Measurements from ENCODE around the gene ERC2.
A peak's percentile ranks its signal among the peaks of the same experiment; 100 is the strongest.

The ERC2 gene

GRCh38 chr3:56365905-56366640 lies 102.2 kb downstream of the ERC2 start:
- no peak for DNase-seq

- no peak for DNase-seq
These were observed 103.6 kb downstream of the ERC2 start for GRCh38 chr3:56364665-56365064.

GRCh38 chr3:56363720-56364119 lies 104.5 kb downstream of the ERC2 start:
- no peak for DNase-seq

- DNase-seq, result no peak
These were observed 106.5 kb downstream of the ERC2 start for GRCh38 chr3:56361731-56362130.

- no peak for DNase-seq
These were observed 111.0 kb downstream of the ERC2 start for GRCh38 chr3:56357266-56357665.

GRCh38 chr3:56356808-56357207 lies 111.5 kb downstream of the ERC2 start:
- no peak for DNase-seq

- DNase-seq, result no peak
These were observed 112.6 kb downstream of the ERC2 start for GRCh38 chr3:56355570-56356185.

GRCh38 chr3:56351537-56351936 lies 116.7 kb downstream of the ERC2 start:
- no peak for DNase-seq

- peak; percentile 71 for DNase-seq
These were observed 120.9 kb downstream of the ERC2 start for GRCh38 chr3:56347219-56347871.

- DNase-seq, result no peak
These were observed 125.8 kb downstream of the ERC2 start for GRCh38 chr3:56342475-56342874.

GRCh38 chr3:56339671-56340070 lies 128.6 kb downstream of the ERC2 start:
- no peak for DNase-seq

GRCh38 chr3:56339244-56339643 lies 129.0 kb downstream of the ERC2 start:
- no peak for DNase-seq

- no peak for DNase-seq
These were observed 132.2 kb downstream of the ERC2 start for GRCh38 chr3:56336023-56336422.

GRCh38 chr3:56324473-56324872 lies 143.8 kb downstream of the ERC2 start:
- no peak for DNase-seq

- DNase-seq, result no peak
These were observed 144.3 kb downstream of the ERC2 start for GRCh38 chr3:56323986-56324420.

GRCh38 chr3:56322862-56323261 lies 145.4 kb downstream of the ERC2 start:
- no peak for DNase-seq

- no peak for DNase-seq
These were observed 146.4 kb downstream of the ERC2 start for GRCh38 chr3:56321892-56322291.

- DNase-seq, result no peak
These were observed 146.9 kb downstream of the ERC2 start for GRCh38 chr3:56321383-56321782.

- DNase-seq, result no peak
These were observed 147.4 kb downstream of the ERC2 start for GRCh38 chr3:56320883-56321282.

- DNase-seq, result no peak
These were observed 149.4 kb downstream of the ERC2 start for GRCh38 chr3:56318891-56319290.

- DNase-seq, result no peak
These were observed 151.3 kb downstream of the ERC2 start for GRCh38 chr3:56316944-56317343.

- no peak for DNase-seq
These were observed 153.4 kb downstream of the ERC2 start for GRCh38 chr3:56314842-56315241.

- DNase-seq, result no peak
These were observed 158.8 kb downstream of the ERC2 start for GRCh38 chr3:56309465-56309864.

GRCh38 chr3:56308471-56308870 lies 159.8 kb downstream of the ERC2 start:
- no peak for DNase-seq
